Measurements from ENCODE around the gene ITPKB.

ITPKB gene

GRCh38 chr1:226704169-226704937, 34.7 kb downstream of the ITPKB start:
- DNase-seq (ENCODE audit: low read depth in 2 of 2), result no peak

- peak in 1 of 2 donors; percentile 83 for DNase-seq (ENCODE audit: low read depth in 2 of 2)
Observed at GRCh38 chr1:226702957-226703831, 35.9 kb downstream of the ITPKB start.

GRCh38 chr1:226702318-226702956, 36.6 kb downstream of the ITPKB start:
- DNase-seq (ENCODE audit: low read depth in 2 of 2), result no peak

- no peak for DNase-seq (ENCODE audit: low read depth in 2 of 2)
Observed at GRCh38 chr1:226700861-226701260, 38.2 kb downstream of the ITPKB start.

- no peak for DNase-seq (ENCODE audit: low read depth in 2 of 2)
Observed at GRCh38 chr1:226699166-226699565, 39.9 kb downstream of the ITPKB start.

- DNase-seq (ENCODE audit: low read depth in 2 of 2), result no peak
Observed at GRCh38 chr1:226698659-226699058, 40.4 kb downstream of the ITPKB start.

GRCh38 chr1:226697929-226698544, 41.0 kb downstream of the ITPKB start:
- no peak for DNase-seq (ENCODE audit: low read depth in 2 of 2)

- DNase-seq (ENCODE audit: low read depth in 2 of 2), result no peak
Observed at GRCh38 chr1:226697151-226697928, 41.7 kb downstream of the ITPKB start.

- no peak for DNase-seq (ENCODE audit: low read depth in 2 of 2)
Observed at GRCh38 chr1:226696547-226696946, 42.5 kb downstream of the ITPKB start.

GRCh38 chr1:226695335-226695900, 43.7 kb downstream of the ITPKB start:
- DNase-seq (ENCODE audit: low read depth in 2 of 2), result no peak

GRCh38 chr1:226692823-226693222, 46.3 kb downstream of the ITPKB start:
- no peak for DNase-seq (ENCODE audit: low read depth in 2 of 2)

- no peak for DNase-seq (ENCODE audit: low read depth in 2 of 2)
Observed at GRCh38 chr1:226692051-226692792, 46.9 kb downstream of the ITPKB start.

- peak in 1 of 2 donors; percentile 52 for DNase-seq (ENCODE audit: low read depth in 2 of 2)
Observed at GRCh38 chr1:226691247-226691646, 47.8 kb downstream of the ITPKB start.

GRCh38 chr1:226690460-226690982, 48.6 kb downstream of the ITPKB start:
- DNase-seq (ENCODE audit: low read depth in 2 of 2), result no peak

- DNase-seq (ENCODE audit: low read depth in 2 of 2), result no peak
Observed at GRCh38 chr1:226688808-226689207, 50.3 kb downstream of the ITPKB start.

- DNase-seq (ENCODE audit: low read depth in 2 of 2), result no peak
Observed at GRCh38 chr1:226688056-226688748, 50.9 kb downstream of the ITPKB start.

- DNase-seq (ENCODE audit: low read depth in 2 of 2), result peak in 1 of 2 donors; percentile 32
Observed at GRCh38 chr1:226687426-226687825, 51.7 kb downstream of the ITPKB start.

- no peak for DNase-seq (ENCODE audit: low read depth in 2 of 2)
Observed at GRCh38 chr1:226686440-226687425, 52.3 kb downstream of the ITPKB start.

Data from stimulated activated CD8-positive, alpha-beta memory T cell treated with anti-CD3 and anti-CD28 coated beads, Interleukin-7, amount 100 ng/mL, for 4 hours (primary cell).